Measurements from ENCODE around the gene PTTG1IP2. TPM values are rescaled to one million over a fixed set of nuclear protein-coding genes. Genes with fewer than 3 reads are reported as not detected.
A peak's percentile ranks its signal among the peaks of the same experiment; 100 is the strongest.
"Not testable (repeated sequence)": the region's sequence is repeated elsewhere in the genome, so short reads cannot be mapped to it uniquely, and the experiment has no call there.

PTTG1IP2 gene
- total RNA-seq, 2 experiments from 2014 or later: not detected

DNA sequence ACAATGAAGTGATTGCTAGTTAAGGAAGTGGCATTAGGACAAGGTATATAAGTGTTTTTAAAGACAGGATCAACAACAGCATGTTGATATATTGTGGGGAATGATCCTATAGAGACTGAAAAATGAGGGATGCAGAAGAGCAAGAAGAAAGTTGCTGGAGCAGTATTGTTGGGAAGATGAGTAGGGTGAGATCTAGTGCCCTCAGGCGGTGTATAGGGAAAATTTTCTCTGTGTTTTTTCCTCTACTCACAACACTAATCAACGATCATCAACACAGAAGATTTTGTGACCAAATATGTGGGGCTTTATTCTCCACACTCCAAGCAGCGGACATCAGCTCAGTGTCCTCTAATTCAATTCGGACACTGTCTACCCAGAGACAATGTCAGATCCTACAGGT, 9.6 kb upstream of the PTTG1IP2 start:
- CTCF ChIA-PET (ENCODE audit: unreplicated experiment): no interaction called here
- POLR2A ChIA-PET: no interaction called here
- H3K4me1 ChIP-seq (ENCODE audit: insufficient read depth, low read length, poor library complexity, severe bottlenecking): no peaks in the 10 kb centered on the region

DNA sequence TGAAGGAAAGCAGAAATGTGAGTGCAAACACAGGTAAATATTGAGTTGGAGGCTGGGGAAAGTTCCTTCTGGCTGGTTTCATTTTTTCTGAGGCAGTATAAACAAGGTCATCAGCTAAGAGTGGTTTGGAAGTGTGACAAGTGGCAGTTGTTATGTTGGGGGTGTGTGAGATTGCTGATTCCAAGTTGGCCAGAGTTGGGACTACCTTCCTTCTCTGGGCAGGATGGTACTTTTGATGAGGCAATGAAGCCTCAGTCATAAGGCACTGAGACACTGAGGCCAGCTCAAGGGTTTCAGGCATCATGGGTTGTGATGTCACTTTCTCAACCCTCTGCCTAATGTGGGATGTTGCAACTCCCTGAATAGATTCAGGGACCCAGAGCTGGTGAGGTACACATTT, 8.2 kb upstream of the PTTG1IP2 start:
- Histone ChIP-seq H4K20me1 (ENCODE audit: insufficient read depth, low read length) (no peaks in the 10 kb centered on the region), H3K4me1 (ENCODE audit: insufficient read depth, low read length, poor library complexity, severe bottlenecking) (no peaks in the 10 kb centered on the region), H2AFZ (ENCODE audit: low read length) (no peak overlapping the region), H3K79me2 (ENCODE audit: insufficient read depth, low read depth, low read length) (no peaks in the 10 kb centered on the region), H3K4me3 (ENCODE audit: low read depth, low read length, poor library complexity, severe bottlenecking) (no peak overlapping the region), H3K4me2 (ENCODE audit: low read length) (no peak overlapping the region), H3K9me2 (ENCODE audit: insufficient read depth, low read length) (no peaks in the 10 kb centered on the region), H3K36me3 (ENCODE audit: insufficient read depth, low read length) (no peaks in the 10 kb centered on the region), H3K27ac (ENCODE audit: low read depth, low read length, poor library complexity, severe bottlenecking) (no peak overlapping the region), H3K9me3 (ENCODE audit: low read length) (no peaks in the 10 kb centered on the region)
- intact Hi-C loops (cut with micrococcal nuclease; ENCODE audit: unreplicated experiment): no loop called here
- ChIA-PET CTCF (ENCODE audit: unreplicated experiment) (no interaction called here), POLR2A (no interaction called here)
- no peak for TF ChIP-seq EZH2phosphoT487 (IDR thresholded peaks at IDR 0.05; ENCODE audit: borderline replicate concordance, low read depth, low read length)
- TF ChIP-seq CTCF (conservative IDR thresholded peaks at IDR 0.05; ENCODE audit: low read length): no peak
- DNase-seq (ENCODE audit: low spot score): no peak
- no TSS peak for BruUV-seq (replicated peaks)

More for the DNA sequence above, 9.6 kb upstream of the PTTG1IP2 start:
- intact Hi-C loops (cut with micrococcal nuclease; ENCODE audit: unreplicated experiment): loop anchor here (5.0 kb wide), 1 partner anchor 572 kb away; no protein-coding TSS in a partner anchor
- no peaks in the 10 kb centered on the region for H3K9me3 ChIP-seq (ENCODE audit: low read length)
- no peaks in the 10 kb centered on the region for H4K20me1 ChIP-seq (ENCODE audit: insufficient read depth, low read length)
- no peak overlapping the region for H3K27ac ChIP-seq (ENCODE audit: low read depth, low read length, poor library complexity, severe bottlenecking)
- TF ChIP-seq EZH2phosphoT487 (IDR thresholded peaks at IDR 0.05; ENCODE audit: borderline replicate concordance, low read depth, low read length): no peak
- peak; percentile 65 for TF ChIP-seq CTCF (conservative IDR thresholded peaks at IDR 0.05; ENCODE audit: low read length)
- no peaks in the 10 kb centered on the region for H3K9me2 ChIP-seq (ENCODE audit: insufficient read depth, low read length)
- H3K4me3 ChIP-seq (ENCODE audit: low read depth, low read length, poor library complexity, severe bottlenecking): no peak overlapping the region
- peak; percentile 5 for DNase-seq (ENCODE audit: low spot score)
- BruUV-seq (replicated peaks): no TSS peak
- H3K79me2 ChIP-seq (ENCODE audit: insufficient read depth, low read depth, low read length): no peaks in the 10 kb centered on the region
- no peak overlapping the region for H3K4me2 ChIP-seq (ENCODE audit: low read length)
- H3K36me3 ChIP-seq (ENCODE audit: insufficient read depth, low read length): no peaks in the 10 kb centered on the region
- no peak overlapping the region for H2AFZ ChIP-seq (ENCODE audit: low read length)

GRCh38 chr7:90463151-90463628, 6.2 kb upstream of the PTTG1IP2 start:
- Histone ChIP-seq H2AFZ (ENCODE audit: low read length) (0 out of 2 replicates have a peak overlapping the region, but pooled peaks have one; percentile 20), H3K4me2 (ENCODE audit: low read length) (peak overlapping the region; percentile 19; the same call in 1 of the 2 replicates)
- POLR2A ChIA-PET; DNase-seq (ENCODE audit: low spot score); H4K20me1 ChIP-seq (ENCODE audit: insufficient read depth, low read length); H3K36me3 ChIP-seq (ENCODE audit: insufficient read depth, low read length); H3K9me3 ChIP-seq (ENCODE audit: low read length); H3K4me3 ChIP-seq (ENCODE audit: low read depth, low read length, poor library complexity, severe bottlenecking); H3K4me1 ChIP-seq (ENCODE audit: insufficient read depth, low read length, poor library complexity, severe bottlenecking); H3K9me2 ChIP-seq (ENCODE audit: insufficient read depth, low read length); BruUV-seq (replicated peaks); intact Hi-C loops (cut with micrococcal nuclease; ENCODE audit: unreplicated experiment); CTCF ChIA-PET (ENCODE audit: unreplicated experiment); H3K79me2 ChIP-seq (ENCODE audit: insufficient read depth, low read depth, low read length); H3K27ac ChIP-seq (ENCODE audit: low read depth, low read length, poor library complexity, severe bottlenecking): not testable (repeated sequence)
